C4-2B (cell line): ENCODE data around the gene FBXO21.

Source experiments
- ZFX ChIP-seq: fragments of 450-650 bp; IDR thresholded peaks from 2 replicates; pipeline ENCODE4 v1.6.1; 2017
- TF ChIP-seq, protein P1 (sequence below): fragments of 450-650 bp; conservative IDR thresholded peaks from 2 replicates; pipeline ENCODE4 v1.5.1; 2017; ENCODE audit warnings: mild to moderate bottlenecking

DNA sequence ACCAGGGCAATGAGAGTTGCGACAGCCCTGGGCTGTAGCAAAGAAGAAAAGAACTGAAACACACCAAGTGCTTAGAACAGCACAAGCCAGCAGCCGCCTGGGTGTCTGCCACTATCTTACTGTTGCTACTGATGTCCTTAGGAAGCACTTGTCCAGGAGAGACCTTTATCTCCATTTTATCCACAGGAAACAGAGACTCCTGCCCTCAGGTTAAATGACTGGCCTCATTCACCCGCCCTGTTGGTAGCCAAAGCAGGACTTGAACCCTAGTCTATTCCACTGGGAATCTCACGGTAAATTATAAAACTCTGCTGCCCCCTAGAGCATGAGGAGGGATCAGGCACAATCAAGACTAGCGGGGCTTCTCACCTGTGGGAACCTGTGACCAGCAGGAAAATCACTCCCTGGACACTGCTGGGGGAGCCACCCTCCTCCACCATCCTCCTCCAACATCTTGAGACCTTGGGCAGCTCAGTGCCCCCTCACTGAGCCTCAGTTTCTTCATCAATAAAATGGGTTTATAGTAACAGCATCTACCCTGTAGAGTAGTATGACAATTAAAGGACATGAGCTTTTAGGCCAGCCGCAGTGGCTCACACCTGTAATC lies 70.6 kb downstream of the FBXO21 start:
- TF ChIP-seq, protein P1, sequence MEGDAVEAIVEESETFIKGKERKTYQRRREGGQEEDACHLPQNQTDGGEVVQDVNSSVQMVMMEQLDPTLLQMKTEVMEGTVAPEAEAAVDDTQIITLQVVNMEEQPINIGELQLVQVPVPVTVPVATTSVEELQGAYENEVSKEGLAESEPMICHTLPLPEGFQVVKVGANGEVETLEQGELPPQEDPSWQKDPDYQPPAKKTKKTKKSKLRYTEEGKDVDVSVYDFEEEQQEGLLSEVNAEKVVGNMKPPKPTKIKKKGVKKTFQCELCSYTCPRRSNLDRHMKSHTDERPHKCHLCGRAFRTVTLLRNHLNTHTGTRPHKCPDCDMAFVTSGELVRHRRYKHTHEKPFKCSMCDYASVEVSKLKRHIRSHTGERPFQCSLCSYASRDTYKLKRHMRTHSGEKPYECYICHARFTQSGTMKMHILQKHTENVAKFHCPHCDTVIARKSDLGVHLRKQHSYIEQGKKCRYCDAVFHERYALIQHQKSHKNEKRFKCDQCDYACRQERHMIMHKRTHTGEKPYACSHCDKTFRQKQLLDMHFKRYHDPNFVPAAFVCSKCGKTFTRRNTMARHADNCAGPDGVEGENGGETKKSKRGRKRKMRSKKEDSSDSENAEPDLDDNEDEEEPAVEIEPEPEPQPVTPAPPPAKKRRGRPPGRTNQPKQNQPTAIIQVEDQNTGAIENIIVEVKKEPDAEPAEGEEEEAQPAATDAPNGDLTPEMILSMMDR: peak; percentile 82
- no peak for TF ChIP-seq ZFX
